Ovary (tissue), 9 donors: ENCODE data around the gene PTPRQ. TPM values are rescaled to one million over a fixed set of nuclear protein-coding genes. Genes with fewer than 3 reads are reported as not detected.

Experiments
- DNase-seq, 5 donors: peaks; one replicate each; pipeline ENCODE4 v3.0.0-alpha.2; 2019 to 2020
- H3K27ac ChIP-seq, 2 donors: fragments of 200-600 bp; one replicate each; pipeline versions ENCODE4 v1.5.1 to v1.8.0; 2019 to 2022
- H3K27me3 ChIP-seq: fragments of 200-600 bp; one replicate; pipeline ENCODE4 v1.8.0; 2022
- H3K36me3 ChIP-seq: fragments of 200-600 bp; sonication (generic); one replicate; pipeline ENCODE4 v1.5.1; 2019
- H3K4me1 ChIP-seq: one replicate; pipeline ENCODE4 v1.8.1; 2013; ENCODE audit warnings: mild to moderate bottlenecking, moderate library complexity; ENCODE audit not compliant: insufficient read depth
- H3K4me3 ChIP-seq: fragments of 200-600 bp; sonication (generic); one replicate; pipeline ENCODE4 v1.5.1; 2017
- H3K9me3 ChIP-seq, 2 donors: fragments of 200-600 bp in 1 of 2; sonication (generic) in 1 of 2; one replicate each; pipeline versions ENCODE4 v1.5.1 to v1.8.1; 2013 to 2019; ENCODE audit warnings: mild to moderate bottlenecking in 1 of 2, moderate library complexity in 1 of 2
- EP300 ChIP-seq: sonication (generic); formaldehyde crosslinking; IDR thresholded peaks from one replicate; pipeline ENCODE4 v1.6.1; 2017; ENCODE audit warnings: antibody characterized with exemption
- POLR2A ChIP-seq: fragments of 450-650 bp; IDR thresholded peaks from one replicate; pipeline ENCODE4 v1.6.1; 2017; ENCODE audit warnings: antibody characterized with exemption, mild to moderate bottlenecking, moderate library complexity
- WGBS, 3 donors: extraction: QIAGEN DNeasy Blood & Tissue Kit in 1 of 3; methylation state at CpG; one replicate each; pipeline versions ENCODE4 v1.1.5 to v1.1.7; 2013 to 2017; 5-methylcytosine and 5-hydroxymethylcytosine counted together
- intact Hi-C, 4 donors: fragments of 100-400 bp; cut with DNase I; formaldehyde crosslinking; loops; one replicate each; pipeline versions ENCODE4 v1.11.0 to v1.15.1; 2022 to 2023
- polyA plus RNA-seq, 2 donors: library from polyadenylated mRNA; stranded (reverse); fragments of 200-250 nt in 1 of 2; fragments of 350-450 nt in 1 of 2; fragmentation: Illumina TruSeq in 1 of 2; extraction: RNeasy Lipid Tissue Mini Kit (QIAGEN cat#74804) in 1 of 2; gene quantifications; one replicate each; pipeline ENCODE4 v1.2.3, GENCODE V29; 2013 to 2014
- total RNA-seq, 7 donors: library from RNA; depleted of rRNA in 2 of 7; stranded (reverse); fragments of >200 nt in 2 of 7; fragmentation: NEBNext Ultra II Directional in 3 of 7; extraction: Animal tissue kit (Norgen Biotek cat#: 25700) in 3 of 7; gene quantifications; one replicate each; pipeline versions ENCODE4 v1.1.0 to v1.2.4, GENCODE V29; 2016 to 2023
- TF ChIP-seq, protein P1 (sequence below), 3 donors: fragments of 450-650 bp in 2 of 3; fragments of 200-600 bp in 1 of 3; IDR thresholded peaks; one replicate each; pipeline versions ENCODE4 v1.5.1 to v1.8.0; 2016 to 2022; ENCODE audit warnings: antibody characterized with exemption in 3 of 3, mild to moderate bottlenecking in 1 of 3
- donor health status: DM: no; HTN: no; CAD: no; lungs with moderate emphysema.
- donor health status: DM: no; HTN: no; CAD: no.
- donor health status: Bipolar disorder and iron deficiency.
- donor health status: DM: yes; HTN: yes; CAD: no.
- donor health status: DM: no; HTN: no; CAD: no.
- donor health status: DM: yes; HTN: yes; CAD: no.

The PTPRQ gene
- total and polyA plus RNA-seq, 9 donors: 0.05 to 18.8 (median 0.23) TPM

DNA sequence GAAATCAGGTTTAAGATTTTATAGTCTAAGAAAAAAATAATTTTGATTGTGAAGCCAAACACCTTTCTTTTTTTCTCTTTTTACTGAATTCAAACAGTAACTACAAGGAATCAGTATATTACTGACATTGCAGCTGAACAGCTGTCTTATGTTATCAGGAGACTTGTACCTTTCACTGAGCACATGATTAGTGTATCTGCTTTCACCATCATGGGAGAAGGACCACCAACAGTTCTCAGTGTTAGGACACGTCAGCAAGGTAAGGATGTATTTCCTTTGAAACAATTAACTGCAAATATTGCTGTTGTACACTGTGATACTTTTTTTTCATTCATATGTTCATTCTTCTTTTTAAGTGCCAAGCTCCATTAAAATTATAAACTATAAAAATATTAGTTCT is 50.8 kb downstream of the PTPRQ start:
- no peak for DNase-seq
- TF ChIP-seq, protein P1, sequence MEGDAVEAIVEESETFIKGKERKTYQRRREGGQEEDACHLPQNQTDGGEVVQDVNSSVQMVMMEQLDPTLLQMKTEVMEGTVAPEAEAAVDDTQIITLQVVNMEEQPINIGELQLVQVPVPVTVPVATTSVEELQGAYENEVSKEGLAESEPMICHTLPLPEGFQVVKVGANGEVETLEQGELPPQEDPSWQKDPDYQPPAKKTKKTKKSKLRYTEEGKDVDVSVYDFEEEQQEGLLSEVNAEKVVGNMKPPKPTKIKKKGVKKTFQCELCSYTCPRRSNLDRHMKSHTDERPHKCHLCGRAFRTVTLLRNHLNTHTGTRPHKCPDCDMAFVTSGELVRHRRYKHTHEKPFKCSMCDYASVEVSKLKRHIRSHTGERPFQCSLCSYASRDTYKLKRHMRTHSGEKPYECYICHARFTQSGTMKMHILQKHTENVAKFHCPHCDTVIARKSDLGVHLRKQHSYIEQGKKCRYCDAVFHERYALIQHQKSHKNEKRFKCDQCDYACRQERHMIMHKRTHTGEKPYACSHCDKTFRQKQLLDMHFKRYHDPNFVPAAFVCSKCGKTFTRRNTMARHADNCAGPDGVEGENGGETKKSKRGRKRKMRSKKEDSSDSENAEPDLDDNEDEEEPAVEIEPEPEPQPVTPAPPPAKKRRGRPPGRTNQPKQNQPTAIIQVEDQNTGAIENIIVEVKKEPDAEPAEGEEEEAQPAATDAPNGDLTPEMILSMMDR (IDR thresholded peaks at IDR 0.05): no peak
- TF ChIP-seq POLR2A (no peak), EP300 (no peak)
- WGBS, 3 donors: 68 to 82% (median 72%) methylated on average over 1 of the region's 1 CpG
- Histone ChIP-seq H3K9me3 (no peaks in the 10 kb centered on the region), H3K4me1 (no peaks in the 10 kb centered on the region), H3K27ac (no peak overlapping the region), H3K27me3 (no peaks in the 10 kb centered on the region), H3K4me3 (no peak overlapping the region), H3K36me3 (no peaks in the 10 kb centered on the region)
- intact Hi-C loops: no loop called here

DNA sequence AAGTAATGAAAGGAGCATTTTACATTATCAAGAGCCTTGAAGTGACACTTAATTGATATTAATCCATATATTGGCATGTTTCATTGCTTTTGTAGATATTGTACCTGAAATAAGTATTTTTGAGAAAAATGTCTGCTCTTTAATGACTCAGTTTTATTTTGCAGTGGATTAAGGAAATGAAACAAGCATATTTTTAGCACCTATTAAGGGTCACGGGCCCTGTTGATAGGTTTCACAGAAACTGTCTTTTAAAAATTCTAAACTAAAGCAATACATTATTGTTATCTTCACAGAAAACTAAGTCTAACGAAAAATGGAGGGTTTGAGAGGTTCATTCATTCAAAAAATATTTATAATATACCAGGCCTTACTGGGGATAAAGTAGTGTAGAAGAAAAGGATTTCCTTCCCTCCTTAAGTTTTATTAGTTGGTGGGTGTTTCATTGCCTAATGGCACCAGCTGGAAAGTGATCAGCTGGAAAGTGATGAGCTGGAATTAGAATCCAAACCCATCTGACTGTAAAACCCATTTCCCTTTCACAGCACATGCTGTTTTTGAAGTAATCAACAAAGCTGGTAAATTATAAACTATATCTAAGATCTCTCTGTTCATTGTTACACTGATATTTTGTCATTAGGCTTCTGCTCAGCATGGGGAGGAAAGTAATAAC is 54.2 kb downstream of the PTPRQ start:
- Histone ChIP-seq H3K27me3 (no peaks in the 10 kb centered on the region), H3K27ac (no peak overlapping the region), H3K36me3 (no peaks in the 10 kb centered on the region), H3K9me3 (no peaks in the 10 kb centered on the region), H3K4me3 (no peak overlapping the region), H3K4me1 (no peaks in the 10 kb centered on the region)
- WGBS, 3 donors: 46 to 47% (median 47%) methylated on average over 2 of the region's 2 CpGs
- no peak for DNase-seq
- intact Hi-C loops: no loop called here
- TF ChIP-seq POLR2A: no peak
- TF ChIP-seq, protein P1 (IDR thresholded peaks at IDR 0.05): no peak
- no peak for TF ChIP-seq EP300

DNA sequence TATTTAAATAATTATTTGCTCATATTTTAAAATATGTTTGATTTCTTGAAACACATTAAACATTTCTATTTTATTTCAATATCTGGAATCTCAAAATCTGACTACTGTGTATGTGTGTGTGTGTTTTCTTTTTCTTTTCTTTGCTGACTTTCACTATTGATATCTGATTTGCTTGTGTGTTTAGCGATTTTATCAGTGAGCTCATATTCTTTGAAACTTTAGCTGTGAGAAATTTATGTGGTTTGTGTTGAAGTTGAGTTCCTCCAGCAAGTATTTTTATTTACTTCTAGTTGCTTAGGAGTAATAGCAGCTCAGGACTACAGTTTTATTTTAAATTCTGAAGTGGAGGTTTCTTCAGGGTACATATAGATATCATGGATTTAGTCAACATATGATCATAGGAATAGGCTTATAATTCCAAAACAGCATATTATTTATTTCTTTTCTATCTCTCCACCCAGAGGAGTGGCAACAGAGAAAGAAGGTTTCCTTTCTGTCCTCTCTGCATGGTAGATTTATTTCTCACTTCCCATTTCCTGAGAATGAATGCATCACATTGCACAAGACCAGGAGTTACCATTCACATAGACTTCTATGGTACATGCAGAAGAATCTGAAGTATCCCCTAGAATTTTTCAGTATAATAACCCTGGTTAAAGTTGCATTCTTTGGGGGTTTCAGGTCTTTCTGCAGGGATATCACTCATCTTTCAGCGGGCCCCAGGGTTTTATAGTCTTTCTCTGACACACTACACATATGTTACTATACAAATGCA is 60.5 kb downstream of the PTPRQ start:
- no peaks in the 10 kb centered on the region for H3K36me3 ChIP-seq
- no peak overlapping the region for H3K27ac ChIP-seq
- H3K4me1 ChIP-seq: no peaks in the 10 kb centered on the region
- WGBS, 3 donors: 74 to 94% (median 89%) methylated on average over 2 of the region's 2 CpGs
- H3K27me3 ChIP-seq: no peaks in the 10 kb centered on the region
- DNase-seq: no peak
- H3K4me3 ChIP-seq: no peak overlapping the region
- intact Hi-C loops: no loop called here
- TF ChIP-seq, protein P1 (IDR thresholded peaks at IDR 0.05): no peak
- TF ChIP-seq EP300: no peak
- no peaks in the 10 kb centered on the region for H3K9me3 ChIP-seq

DNA sequence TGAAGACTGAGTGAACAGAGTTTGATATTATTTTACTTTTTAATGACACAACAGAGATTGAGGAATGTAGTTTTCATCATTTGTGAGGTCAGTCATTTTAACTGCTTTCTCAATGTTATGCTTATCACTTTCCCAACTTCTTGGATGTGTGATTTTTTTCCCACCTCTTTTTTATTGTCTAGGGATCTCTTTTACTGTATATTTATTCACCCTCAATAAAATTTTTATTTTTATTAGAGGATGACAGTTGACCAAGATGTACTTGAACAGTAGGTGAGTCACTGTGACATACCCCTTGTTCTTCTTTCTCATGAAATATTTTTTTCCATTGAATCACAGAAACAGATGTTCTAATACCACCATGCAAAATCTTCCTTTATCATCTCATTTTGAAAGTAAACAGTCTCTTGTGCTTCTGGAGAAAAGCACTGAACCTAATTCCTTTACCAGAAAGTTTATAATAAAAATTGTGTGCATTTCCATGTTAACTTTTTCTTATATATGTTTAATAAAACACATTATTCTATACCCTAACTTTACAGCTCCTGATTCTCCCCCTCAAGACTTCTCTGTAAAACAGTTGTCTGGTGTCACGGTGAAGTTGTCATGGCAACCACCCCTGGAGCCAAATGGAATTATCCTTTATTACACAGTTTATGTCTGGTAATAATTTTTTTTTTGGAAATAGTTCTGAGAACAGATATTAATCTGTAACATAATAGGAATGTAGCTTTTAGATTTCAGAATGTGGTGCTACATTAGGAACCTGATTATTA is 65.9 kb downstream of the PTPRQ start:
- no peak for DNase-seq
- Histone ChIP-seq H3K27ac (no peak overlapping the region), H3K27me3 (no peaks in the 10 kb centered on the region), H3K36me3 (no peaks in the 10 kb centered on the region), H3K4me3 (no peak overlapping the region), H3K9me3 (no peaks in the 10 kb centered on the region), H3K4me1 (no peaks in the 10 kb centered on the region)
- TF ChIP-seq, protein P1 (IDR thresholded peaks at IDR 0.05): no peak
- TF ChIP-seq EP300 (no peak), POLR2A (no peak)
- intact Hi-C loops: no loop called here
- WGBS, 3 donors: 31 to 39% (median 33%) methylated on average over 1 of the region's 1 CpG
